ENCODE measurements around the gene ZNF587.
"Not testable (repeated sequence)": the region's sequence is repeated elsewhere in the genome, so short reads cannot be mapped to it uniquely, and the experiment has no call there.

The ZNF587 gene

DNA sequence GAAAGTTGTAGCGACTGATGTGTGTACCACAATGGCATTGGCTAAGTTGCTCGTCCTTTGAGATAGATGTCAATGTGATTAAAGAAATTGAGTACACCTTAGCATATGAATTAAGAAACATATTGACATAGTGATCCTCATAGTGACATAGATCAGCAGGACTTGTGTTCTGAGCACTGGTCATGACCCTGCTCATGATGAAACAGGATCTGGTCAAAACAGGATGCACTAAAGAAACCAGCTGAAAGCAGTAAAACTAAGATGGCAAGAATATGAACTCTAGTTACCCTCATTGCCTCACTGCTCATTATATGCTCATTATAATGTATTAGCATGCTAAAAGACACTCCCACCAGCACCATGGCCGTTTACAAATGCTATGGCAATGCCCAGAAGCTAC lies 2.5 kb upstream of the ZNF587 start:
- H3K4me1 Mint-ChIP-seq (ENCODE audit: low read depth) = peaks cover 14% of the 10 kb centered on the region
- H3K9me3 Mint-ChIP-seq; H3K27ac Mint-ChIP-seq; H3K27me3 Mint-ChIP-seq (ENCODE audit: low read depth); H3K4me3 Mint-ChIP-seq: not testable (repeated sequence)
- H3K36me3 Mint-ChIP-seq (ENCODE audit: low read depth) = peaks cover 49% of the 10 kb centered on the region

DNA sequence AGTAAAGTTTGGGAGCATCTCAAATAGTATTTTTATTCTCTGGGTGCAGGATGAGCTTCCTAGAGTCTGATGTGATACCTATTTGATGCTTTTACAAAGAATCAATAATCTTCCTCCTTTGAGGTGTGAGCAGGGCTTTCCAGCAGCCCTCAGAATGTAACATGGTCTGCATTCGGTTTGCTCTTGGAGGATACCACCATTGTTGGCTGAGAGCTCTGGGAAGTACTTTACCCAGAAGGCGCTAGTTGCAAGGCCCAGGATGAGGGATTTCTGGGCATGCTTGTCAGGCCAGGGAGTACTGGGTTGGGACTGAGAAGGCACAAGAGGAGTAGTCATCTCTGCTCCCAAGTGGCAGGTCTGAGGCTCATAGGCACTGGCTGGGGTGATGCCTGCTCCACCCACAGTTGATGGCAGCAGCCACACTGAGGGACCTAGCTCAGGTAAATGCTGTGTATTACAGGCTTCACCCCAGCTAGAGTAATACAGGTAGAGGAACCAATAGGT lies 445 bp upstream of the ZNF587 start:
- Mint-ChIP-seq H3K4me1 (ENCODE audit: low read depth) (peaks cover 16% of the 10 kb centered on the region), H3K36me3 (ENCODE audit: low read depth) (peaks cover 51% of the 10 kb centered on the region), H3K4me3 (peak overlapping the region; percentile 86)
- not testable (repeated sequence) for H3K27me3 Mint-ChIP-seq (ENCODE audit: low read depth); H3K9me3 Mint-ChIP-seq; H3K27ac Mint-ChIP-seq

DNA sequence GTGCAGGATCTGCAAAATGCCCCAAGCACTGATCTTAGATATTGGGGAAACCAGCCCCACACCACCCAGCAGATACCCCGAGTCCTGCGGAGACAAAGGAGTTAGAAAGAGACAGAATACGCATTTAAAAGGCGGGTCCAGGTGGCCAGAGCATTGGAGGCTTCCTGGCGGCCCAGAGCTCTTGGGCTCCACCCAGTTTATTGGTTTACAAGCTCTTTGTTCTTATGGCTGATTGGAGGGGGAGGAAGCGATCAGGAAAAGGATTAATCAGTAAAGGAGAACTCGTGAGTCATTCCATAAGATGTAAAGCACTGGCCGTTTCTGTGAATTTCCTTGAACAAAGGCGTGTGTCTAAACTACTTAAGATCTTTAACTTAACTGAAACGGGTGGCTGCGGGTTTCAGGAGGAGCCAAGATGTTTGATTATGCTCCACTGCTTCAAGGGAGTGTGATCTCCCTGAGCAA lies 926 bp downstream of the ZNF587 start:
- Mint-ChIP-seq H3K27ac (peak overlapping the region; percentile 87), H3K36me3 (ENCODE audit: low read depth) (peaks cover 52% of the 10 kb centered on the region), H3K4me1 (ENCODE audit: low read depth) (peaks cover 16% of the 10 kb centered on the region), H3K9me3 (peaks cover 11% of the 10 kb centered on the region), H3K27me3 (ENCODE audit: low read depth) (no peaks in the 10 kb centered on the region), H3K4me3 (peak overlapping the region; percentile 86)

DNA sequence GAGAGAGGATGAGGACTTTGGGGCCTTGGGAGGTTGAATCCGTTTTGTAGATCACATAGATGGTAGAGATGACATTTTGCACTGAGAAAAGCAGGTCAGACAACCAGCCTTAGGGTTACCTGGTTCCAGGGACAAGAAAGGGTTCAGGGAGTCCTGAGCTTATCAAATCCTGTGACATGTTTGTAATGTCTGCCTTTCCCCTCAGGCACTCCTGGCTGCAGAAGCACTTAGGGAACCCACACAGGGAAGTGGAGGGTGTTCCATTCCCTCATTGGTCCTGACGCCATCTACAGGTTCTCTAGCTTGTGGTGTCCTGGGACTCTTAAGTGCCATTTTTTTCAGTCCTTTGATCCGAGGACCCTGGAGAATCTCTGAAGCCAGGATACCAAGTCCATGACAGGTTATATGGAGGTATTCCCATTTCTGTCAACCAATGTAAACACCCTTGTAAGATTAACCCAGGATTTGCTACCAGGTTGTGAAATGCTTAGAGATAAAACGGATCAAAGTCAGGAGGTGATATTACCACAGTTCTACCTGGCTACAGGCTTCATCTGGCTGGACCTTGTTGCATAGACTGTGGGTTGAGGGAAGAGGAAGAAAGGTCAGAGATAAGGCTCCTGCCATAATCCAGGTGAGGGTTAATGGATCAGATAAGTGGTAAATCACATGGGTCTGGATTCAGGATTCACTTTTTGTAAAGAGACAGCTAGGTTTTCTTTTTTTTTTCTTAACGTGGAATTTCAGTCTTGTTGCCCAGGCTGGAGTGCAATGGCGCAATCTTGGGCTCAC lies 2.3 kb downstream of the ZNF587 start:
- Mint-ChIP-seq H3K36me3 (ENCODE audit: low read depth) (peaks cover 61% of the 10 kb centered on the region), H3K4me1 (ENCODE audit: low read depth) (peaks cover 16% of the 10 kb centered on the region)

DNA sequence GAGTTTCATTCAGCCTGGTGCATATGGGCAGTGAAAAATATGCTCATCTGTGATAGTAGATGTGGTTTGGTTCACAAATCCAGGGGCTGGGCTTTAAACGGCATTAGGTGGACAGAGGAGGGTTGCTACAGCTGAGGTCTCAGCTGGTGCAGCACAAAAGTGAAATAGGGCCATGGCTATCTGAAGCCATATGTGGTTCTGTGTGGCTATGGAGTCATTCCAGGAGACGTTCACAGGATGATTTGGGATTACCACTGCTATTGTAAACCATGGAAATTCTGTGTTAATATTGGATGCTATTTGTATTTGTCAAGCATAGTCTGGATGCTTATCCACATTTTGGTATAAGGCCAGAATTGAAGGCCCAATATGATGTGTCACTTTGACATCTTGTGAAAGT lies 4.5 kb downstream of the ZNF587 start:
- H3K27ac Mint-ChIP-seq; H3K4me3 Mint-ChIP-seq; H3K27me3 Mint-ChIP-seq (ENCODE audit: low read depth): not testable (repeated sequence)
- Mint-ChIP-seq H3K4me1 (ENCODE audit: low read depth) (peaks cover 16% of the 10 kb centered on the region), H3K9me3 (peaks cover 32% of the 10 kb centered on the region), H3K36me3 (ENCODE audit: low read depth) (peaks cover 78% of the 10 kb centered on the region)

More for the DNA sequence above, 2.3 kb downstream of the ZNF587 start:
- not testable (repeated sequence) for H3K27me3 Mint-ChIP-seq (ENCODE audit: low read depth); H3K4me3 Mint-ChIP-seq; H3K27ac Mint-ChIP-seq
- peaks cover 23% of the 10 kb centered on the region for H3K9me3 Mint-ChIP-seq

DNA sequence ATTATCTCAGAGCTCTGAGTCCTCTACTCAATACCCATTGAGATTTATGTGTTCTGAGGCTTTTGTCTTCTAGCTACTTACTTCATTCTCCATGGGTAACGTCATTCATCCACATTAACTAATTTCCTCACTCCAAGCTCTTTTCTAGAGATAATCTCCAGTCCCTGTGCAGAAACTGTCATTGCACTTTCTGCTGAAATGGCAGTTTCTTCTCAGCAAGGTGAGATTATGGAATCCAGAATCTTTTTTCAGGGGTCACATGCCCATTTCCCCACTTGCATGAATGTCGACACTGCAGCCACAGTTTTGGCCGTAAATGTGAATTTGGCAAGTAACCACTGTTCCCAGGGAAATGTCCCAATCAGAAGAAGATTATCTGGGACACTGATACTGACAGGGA lies 12.7 kb downstream of the ZNF587 start:
- H3K27me3 Mint-ChIP-seq (ENCODE audit: low read depth); H3K4me3 Mint-ChIP-seq; H3K27ac Mint-ChIP-seq; H3K4me1 Mint-ChIP-seq (ENCODE audit: low read depth): not testable (repeated sequence)
- Mint-ChIP-seq H3K9me3 (peaks cover 55% of the 10 kb centered on the region), H3K36me3 (ENCODE audit: low read depth) (peaks cover 88% of the 10 kb centered on the region)

DNA sequence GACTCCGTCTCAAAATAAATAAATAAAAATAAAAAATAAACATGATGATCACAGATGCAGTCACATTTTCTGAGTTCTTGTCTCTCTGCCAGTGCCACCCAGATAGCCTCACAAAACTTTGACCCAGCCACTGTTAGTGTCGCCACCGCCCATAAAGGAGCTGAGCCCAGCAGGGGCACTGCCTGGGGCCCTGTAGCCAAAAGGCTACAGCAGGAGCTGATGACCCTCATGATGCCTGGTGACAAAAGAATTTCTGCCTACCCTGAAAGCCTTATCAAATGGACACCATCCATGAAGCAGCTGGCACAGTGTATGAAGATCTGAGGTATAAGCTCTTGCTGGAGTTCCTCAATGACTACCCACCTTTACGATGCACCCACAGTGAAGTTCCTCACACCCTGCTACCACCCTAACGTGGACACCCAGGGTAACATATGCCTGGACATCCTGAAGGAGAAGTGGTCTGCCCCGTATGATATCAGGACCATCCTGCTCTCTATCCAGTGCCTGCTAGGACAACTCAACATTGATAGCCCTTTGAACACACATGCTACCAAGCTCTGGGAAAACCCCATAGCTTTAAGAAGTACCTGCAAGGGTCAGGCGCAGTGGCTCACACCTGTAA lies 18.3 kb downstream of the ZNF587 start:
- H3K27me3 Mint-ChIP-seq (ENCODE audit: low read depth) = no peaks in the 10 kb centered on the region
- H3K27ac Mint-ChIP-seq = no peak overlapping the region
- no peaks in the 10 kb centered on the region for H3K4me1 Mint-ChIP-seq (ENCODE audit: low read depth)
- no peak overlapping the region for H3K4me3 Mint-ChIP-seq
- peaks cover 58% of the 10 kb centered on the region for H3K36me3 Mint-ChIP-seq (ENCODE audit: low read depth)
- H3K9me3 Mint-ChIP-seq = peaks cover 60% of the 10 kb centered on the region

DNA sequence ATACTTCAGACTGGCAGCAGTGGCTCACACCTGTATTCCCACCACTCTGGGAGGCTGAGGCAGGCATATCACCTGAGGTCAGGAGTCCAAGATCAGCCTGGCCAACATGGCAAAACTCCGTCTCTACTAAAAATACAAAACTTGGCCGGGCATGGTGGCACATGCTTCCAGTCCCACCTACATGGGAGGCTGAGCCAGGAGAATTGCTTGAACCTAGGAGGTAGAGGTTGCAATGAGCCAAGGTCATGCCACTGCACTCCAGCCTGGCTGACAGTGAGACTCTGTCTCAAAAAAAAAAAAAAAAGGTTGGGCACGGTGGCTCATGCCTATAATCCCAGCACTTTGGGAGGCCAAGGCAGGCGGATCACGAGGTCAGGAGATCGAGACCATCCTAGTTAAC lies 20.0 kb downstream of the ZNF587 start:
- H3K36me3 Mint-ChIP-seq (ENCODE audit: low read depth) = peaks cover 56% of the 10 kb centered on the region
- not testable (repeated sequence) for H3K27ac Mint-ChIP-seq; H3K27me3 Mint-ChIP-seq (ENCODE audit: low read depth); H3K4me3 Mint-ChIP-seq; H3K4me1 Mint-ChIP-seq (ENCODE audit: low read depth)
- peaks cover 69% of the 10 kb centered on the region for H3K9me3 Mint-ChIP-seq

DNA sequence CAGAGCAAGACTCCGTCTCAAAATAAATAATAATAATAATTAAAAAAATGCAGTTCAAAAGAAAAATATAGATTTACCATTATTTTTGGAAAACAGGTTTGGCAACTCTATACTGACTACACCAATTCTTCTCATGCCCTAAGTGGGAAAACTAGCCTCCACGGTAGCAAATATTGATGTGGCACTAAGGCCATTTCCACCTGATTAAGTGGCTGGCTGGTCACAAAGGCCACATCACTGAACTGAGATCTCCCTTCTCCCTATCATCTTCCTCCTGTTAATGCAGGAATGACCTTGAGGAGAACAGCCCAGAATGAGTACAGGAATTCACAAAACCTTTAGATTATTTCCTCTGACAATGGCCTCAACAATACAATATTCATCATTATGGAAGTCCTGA lies 20.6 kb downstream of the ZNF587 start:
- no peaks in the 10 kb centered on the region for H3K27me3 Mint-ChIP-seq (ENCODE audit: low read depth)
- H3K4me3 Mint-ChIP-seq = no peak overlapping the region
- no peak overlapping the region for H3K27ac Mint-ChIP-seq
- H3K9me3 Mint-ChIP-seq = peaks cover 66% of the 10 kb centered on the region
- no peaks in the 10 kb centered on the region for H3K4me1 Mint-ChIP-seq (ENCODE audit: low read depth)
- peaks cover 53% of the 10 kb centered on the region for H3K36me3 Mint-ChIP-seq (ENCODE audit: low read depth)

DNA sequence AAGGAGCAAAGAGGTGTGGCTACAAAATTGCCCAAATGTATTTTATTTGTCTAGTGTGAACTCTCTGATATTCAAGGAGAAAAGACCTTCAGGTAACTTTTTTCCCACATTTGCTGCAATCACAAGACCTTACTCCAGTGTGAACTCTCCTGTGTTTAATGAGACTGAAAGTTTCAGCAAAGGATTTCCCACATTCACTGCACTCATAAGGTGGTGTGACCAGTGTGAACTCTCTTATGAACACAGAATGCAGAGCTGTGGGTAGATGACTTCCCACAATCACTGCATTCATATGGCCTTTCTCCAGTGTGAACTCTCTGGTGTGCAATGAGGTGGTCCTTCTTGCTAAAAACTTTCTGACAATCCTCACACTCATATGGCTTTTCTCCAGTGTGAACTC lies 22.8 kb downstream of the ZNF587 start:
- Mint-ChIP-seq H3K4me1 (ENCODE audit: low read depth) (no peaks in the 10 kb centered on the region), H3K36me3 (ENCODE audit: low read depth) (peaks cover 52% of the 10 kb centered on the region), H3K4me3 (no peak overlapping the region), H3K27me3 (ENCODE audit: low read depth) (no peaks in the 10 kb centered on the region), H3K27ac (no peak overlapping the region), H3K9me3 (peaks cover 75% of the 10 kb centered on the region)

DNA sequence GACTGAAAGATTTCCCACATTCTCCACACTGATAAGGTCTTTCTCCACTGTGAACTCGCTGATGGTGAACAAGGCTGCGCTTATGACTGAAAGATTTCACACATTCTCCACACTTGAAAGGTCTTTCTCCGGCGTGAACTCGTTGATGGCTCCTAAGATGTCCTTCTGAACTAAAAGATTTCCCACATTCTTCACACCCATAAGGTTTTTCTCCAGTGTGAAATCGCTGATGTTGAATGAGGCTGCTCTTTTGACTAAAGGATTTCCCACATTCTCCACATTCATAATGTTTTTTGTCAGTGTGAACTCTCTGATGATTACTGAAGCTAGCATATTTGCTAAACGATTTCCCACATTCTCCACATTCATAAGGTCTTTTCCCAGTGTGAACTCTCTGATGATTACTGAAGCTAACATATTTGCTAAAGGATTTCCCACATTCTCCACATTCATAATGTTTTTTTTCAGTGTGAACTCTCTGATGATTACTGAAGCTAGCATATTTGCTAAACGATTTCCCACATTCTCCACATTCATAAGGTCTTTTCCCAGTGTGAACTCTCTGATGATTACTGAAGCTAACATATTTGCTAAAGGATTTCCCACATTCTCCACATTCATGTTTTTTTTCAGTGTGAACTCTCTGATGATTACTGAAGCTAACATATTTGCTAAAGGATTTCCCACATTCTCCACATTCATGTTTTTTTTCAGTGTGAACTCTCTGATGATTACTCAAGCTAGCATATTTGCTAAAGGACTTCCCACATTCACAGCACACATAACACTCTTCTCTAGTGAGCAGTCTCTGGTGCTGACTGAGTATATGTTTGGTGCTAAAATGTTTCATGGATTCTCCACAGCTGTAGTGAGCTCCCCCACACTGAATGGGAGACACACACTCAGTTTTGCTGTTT lies 24.5 kb downstream of the ZNF587 start:
- Mint-ChIP-seq H3K36me3 (ENCODE audit: low read depth) (peaks cover 51% of the 10 kb centered on the region), H3K9me3 (peaks cover 68% of the 10 kb centered on the region)
- H3K4me1 Mint-ChIP-seq (ENCODE audit: low read depth); H3K27ac Mint-ChIP-seq; H3K27me3 Mint-ChIP-seq (ENCODE audit: low read depth); H3K4me3 Mint-ChIP-seq: not testable (repeated sequence)

DNA sequence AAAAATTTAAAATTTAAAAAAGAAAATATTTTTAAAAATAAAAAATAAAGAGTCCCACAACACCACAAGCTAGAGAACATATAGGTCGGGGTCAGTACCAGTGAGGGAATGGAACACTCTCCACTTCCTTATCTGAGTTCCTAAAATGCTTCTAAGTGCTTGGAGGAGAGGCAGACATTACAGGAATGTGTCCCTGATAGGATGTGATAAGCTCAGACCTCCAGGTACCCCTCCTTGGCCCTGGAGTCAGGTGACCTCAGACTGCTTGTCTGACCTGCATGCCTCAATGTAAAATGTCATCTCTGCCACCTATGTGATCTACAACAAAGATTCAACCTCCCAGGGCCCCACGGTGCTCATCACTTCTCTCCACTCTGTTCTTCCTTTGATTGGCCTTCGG lies 36.4 kb downstream of the ZNF587 start:
- peaks cover 42% of the 10 kb centered on the region for H3K36me3 Mint-ChIP-seq (ENCODE audit: low read depth)
- no peak overlapping the region for H3K4me3 Mint-ChIP-seq

DNA sequence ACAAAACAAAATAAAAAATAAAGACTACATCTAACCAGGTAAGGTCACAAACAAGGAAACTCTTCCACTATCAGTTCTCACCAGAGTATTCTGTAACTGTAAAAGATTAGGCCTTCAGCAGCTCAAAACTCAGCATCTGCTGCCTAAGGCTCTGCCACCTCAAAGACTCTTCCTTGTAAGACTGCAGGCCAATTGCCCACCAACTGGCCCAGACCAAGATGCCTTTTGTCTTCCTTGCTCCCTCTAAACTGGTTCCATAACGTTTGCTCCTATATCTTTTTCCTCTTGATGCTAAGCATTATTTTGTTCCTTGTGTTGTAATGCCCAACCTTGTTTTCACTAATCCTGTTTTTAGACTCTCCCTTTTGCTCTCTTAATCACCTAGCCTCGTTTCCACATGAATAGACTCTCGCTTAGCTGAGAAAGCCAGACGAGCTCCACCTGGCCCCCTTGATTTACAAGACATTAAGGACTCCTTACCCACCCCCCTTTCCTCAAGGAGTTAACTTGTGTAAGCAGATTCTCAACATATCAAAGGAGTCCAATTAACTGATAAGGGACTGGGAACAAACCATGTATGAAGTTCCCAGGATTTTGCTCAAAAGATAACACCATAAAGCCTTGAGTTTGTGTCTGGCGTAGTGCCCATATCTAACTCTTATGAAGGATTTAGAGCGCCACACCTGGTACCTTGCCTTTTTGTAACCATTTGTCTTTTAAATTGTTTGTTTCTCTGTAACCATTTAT lies 37.7 kb downstream of the ZNF587 start:
- H3K4me1 Mint-ChIP-seq (ENCODE audit: low read depth) = peaks cover 9% of the 10 kb centered on the region
- H3K36me3 Mint-ChIP-seq (ENCODE audit: low read depth) = peaks cover 44% of the 10 kb centered on the region
- peak overlapping the region; percentile 85 for H3K4me3 Mint-ChIP-seq
- no peak overlapping the region for H3K27ac Mint-ChIP-seq
- no peaks in the 10 kb centered on the region for H3K27me3 Mint-ChIP-seq (ENCODE audit: low read depth)
- H3K9me3 Mint-ChIP-seq = peaks cover 69% of the 10 kb centered on the region

More for the DNA sequence above, 36.4 kb downstream of the ZNF587 start:
- H3K27ac Mint-ChIP-seq = no peak overlapping the region
- H3K9me3 Mint-ChIP-seq = peaks cover 62% of the 10 kb centered on the region
- peaks cover 9% of the 10 kb centered on the region for H3K4me1 Mint-ChIP-seq (ENCODE audit: low read depth)
- H3K27me3 Mint-ChIP-seq (ENCODE audit: low read depth) = no peaks in the 10 kb centered on the region

DNA sequence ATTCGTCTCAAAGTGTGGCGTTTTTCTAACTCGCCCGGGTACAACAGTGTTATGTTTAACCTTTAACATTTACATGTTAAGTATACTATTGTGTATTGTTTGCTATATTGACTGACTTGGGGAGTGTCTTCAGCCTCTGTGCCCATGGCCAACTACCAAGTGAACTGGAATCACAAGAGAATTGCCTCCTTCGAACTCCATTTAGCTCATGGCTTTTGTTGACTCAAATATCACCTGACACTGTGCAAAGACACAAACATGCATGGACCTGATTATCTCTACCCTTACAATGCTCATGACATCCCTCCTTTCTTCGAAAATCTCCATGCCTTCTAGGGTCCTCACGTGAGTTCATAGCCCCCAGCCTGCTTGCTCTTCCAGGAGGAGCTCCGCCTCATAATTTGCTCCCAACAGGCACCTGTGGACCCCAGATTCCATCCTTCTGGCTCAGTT lies 38.5 kb downstream of the ZNF587 start:
- Mint-ChIP-seq H3K4me1 (ENCODE audit: low read depth) (peaks cover 9% of the 10 kb centered on the region), H3K27ac (peak overlapping the region; percentile 60), H3K4me3 (peak overlapping the region; percentile 85), H3K36me3 (ENCODE audit: low read depth) (peaks cover 40% of the 10 kb centered on the region), H3K27me3 (ENCODE audit: low read depth) (no peaks in the 10 kb centered on the region), H3K9me3 (peaks cover 64% of the 10 kb centered on the region)
